Activated T-cell treated with anti-CD3 and anti-CD28 coated beads for 48 hours (primary cell): ENCODE data around the gene MRPL43.

Experiments
- DNase-seq: peaks from one replicate; pipeline ENCODE4 v3.0.0-alpha.2; 2020; ENCODE audit warnings: low read depth

The MRPL43 gene

DNA sequence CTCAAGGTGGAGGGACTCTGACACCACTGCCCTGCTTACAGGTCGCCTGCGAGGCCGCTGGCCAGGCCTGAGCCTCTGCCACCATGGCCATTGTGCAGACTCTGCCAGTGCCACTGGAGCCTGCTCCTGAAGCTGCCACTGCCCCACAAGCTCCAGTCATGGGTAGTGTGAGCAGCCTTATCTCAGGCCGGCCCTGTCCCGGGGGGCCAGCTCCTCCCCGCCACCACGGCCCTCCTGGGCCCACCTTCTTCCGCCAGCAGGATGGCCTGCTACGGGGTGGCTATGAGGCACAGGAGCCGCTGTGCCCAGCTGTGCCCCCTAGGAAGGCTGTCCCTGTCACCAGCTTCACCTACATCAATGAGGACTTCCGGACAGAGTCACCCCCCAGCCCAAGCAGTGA lies 15.2 kb upstream of the MRPL43 start:
- DNase-seq = no peak

DNA sequence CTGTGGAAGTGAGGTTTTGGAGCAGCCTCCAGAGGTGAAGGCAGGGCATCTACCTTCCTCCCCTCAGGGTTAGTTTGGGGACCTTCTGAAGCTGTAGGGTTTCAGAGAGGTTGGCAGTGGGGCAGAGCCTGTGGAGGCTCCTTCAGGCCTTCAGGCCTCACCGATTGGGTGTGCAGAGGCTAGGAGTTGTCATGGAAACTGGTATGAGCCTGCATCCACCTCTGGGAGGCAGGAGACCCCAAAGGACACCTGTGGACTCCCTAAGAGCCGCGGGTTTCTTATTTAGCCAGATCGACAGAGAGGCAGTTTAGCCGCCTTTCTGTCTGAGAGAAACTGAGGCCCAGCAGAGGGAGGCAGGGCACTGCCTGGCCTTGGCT lies 14.3 kb upstream of the MRPL43 start:
- DNase-seq = no peak

DNA sequence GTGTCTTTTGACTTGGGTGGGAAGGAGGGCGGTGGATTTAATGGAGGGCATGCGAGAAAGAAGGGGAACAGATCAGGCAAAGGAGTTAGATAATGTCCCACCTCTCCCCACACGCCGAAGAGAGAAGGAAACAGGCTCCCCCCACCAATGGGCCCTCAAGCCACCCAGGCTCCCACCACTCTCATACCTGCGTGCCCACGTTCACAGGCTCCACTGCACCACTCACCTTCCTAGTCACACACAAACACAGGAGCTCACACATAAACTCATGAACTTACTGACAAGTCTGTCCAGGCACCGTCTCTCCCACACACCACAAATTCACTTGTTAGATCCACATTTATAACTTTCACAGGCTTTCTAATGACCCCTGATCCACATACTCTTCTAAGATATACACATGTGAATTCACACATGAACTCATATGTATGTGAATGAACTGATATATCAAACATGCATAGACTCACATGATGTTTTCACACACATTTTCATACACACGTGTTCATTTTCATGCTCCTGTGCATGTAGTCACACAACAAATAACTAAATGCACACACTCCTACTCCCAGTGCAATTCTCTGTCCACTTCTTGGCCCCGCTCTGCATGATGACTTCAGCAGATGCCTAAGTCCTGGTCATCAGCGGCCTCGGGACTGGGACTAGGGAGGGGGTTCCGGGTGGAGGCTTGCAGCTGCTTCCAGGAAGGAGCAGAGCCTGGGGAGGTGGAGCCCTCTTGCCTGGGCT lies 13.8 kb upstream of the MRPL43 start:
- no peak for DNase-seq

DNA sequence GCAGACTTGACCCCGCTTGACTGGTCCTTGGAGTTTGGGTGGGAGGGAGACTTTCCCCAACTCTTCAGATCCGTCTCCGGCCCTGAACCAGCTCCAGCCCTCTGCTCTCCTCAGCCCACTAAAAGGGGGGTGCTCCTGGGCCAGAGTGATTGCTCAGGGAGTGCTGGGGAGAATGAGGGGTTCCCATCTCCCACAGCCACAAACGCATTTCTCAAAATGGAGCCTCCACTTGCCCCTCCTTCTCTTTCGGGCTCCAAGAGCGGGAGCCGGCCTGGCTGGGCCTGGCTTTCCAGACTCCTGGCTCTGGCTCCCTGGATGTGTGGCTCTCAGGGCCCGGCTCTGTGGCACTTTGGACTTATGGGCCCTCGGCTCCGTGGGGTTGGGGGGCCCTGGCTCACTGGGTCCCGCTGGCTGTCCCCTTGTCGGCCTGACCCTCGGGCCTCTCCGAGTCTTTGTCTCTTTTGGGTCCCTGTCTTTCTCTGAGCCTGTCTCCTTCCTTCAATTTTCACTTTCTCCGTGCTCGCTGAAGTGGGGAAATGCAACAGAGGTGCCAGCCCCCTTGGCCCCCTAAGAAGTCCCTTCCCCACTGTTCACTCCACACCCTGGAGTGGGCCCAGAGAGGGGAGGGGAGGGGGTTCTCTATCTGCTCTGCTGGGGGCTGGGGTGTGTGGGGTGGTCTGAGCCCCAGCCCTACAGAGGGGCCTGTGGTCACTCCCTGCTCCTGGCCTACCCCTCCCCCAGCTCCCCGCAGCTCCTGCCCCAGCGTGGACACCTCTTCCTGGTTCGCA lies 13.0 kb upstream of the MRPL43 start:
- no peak for DNase-seq

DNA sequence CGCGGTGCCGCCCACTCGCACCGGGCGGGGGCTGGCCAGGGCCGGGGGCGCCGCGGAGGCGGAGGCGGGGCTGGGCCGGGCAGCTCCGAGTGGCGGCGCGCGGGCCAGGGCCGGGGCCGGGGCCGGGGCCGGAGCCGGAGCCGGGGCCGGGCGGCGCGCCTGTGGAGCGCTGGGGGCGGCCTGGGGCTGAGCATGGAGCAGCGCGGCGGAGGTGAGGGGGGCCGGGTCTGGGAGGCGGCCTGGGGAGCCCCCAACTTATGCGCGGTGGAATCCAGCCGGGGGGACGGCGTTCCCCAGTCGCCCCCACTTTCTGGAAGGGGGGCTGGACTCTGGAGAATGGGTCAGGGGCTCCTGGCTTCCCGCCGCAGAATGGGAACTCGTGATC lies 12.4 kb upstream of the MRPL43 start, which contains the start of gene LZTS2:
TSS of gene LZTS2 (plus strand) at position 67 of the 385 bp plus-strand sequence. CDS start 2,731 bp downstream, outside the sequence.
- no peak for DNase-seq

DNA sequence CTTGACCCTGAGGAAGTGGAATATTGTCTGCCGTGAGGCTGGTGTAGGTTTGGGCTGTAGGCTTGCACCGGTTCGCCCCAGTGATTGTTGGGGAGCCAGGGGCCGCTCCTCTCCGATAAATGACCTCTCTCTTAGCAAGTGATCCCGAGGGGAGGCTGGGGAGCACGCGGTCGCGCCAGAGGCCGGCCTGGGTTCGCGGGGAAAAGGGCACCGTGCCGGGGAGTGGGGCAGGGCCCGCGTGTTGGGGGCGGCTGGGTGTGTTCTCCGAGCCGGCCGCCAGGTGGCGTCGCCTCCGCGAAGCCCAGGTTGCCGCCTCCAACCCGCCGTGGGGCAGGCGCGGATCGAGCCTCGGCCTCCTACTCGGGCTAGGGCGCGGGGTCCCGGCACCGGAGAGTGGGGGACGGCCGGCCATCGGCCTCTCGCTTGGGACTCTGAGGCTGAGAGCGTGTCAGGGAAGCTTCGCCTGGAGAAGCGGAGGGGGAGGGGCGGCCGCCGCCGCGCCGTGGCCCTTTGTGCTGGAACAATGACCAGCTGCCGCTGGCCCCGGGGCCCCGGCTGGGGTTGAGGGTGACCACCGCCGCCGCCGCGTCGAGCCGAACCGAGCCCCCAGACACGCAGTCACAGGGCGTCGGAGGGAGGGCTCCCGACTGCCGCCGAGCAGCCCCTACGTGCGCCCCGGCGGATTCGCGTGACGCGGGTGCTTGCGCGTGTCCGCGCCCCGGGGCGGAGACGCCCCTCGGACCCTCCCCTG lies 11.9 kb upstream of the MRPL43 start:
- peak; percentile 75 for DNase-seq

DNA sequence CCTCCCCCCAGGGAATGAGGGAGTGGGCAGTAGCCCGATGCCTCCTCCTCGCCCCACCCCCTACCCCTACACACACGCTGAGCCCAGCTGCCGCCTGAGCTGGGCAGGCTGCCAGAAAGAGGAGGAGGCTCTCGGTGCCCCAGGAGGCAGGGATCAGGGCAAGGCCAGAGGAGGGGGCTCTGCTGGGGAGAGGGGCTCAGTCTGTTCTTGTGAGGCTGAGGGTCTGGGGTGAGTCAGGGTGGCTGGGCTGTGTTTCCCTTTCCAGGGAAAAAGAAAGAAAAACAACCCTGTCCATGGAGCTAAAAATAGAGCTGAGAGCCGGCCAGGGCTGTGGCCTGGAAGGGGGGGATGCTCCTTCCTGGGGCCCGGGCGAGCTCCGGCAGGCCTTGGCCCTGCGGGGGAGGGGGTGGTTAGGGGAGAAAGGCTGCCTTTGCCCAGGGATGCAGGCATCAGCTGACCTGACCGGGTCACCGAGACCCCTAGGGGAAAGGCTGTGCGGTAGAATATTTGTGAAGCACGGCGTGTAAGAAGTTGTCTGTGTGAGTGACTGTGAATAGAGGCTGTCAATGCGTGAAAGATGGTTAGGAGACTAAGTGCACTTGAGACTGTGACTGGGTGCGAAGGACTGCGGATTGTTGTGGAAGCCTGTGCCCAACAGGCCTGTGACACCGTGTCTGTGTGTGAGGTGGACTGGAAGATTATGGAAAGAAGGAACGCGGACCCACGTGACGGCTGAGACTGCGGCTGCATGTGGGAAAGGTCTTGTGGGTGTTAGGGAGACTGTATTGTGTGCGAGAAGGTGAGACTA lies 11.1 kb upstream of the MRPL43 start:
- DNase-seq = peak; percentile 59

DNA sequence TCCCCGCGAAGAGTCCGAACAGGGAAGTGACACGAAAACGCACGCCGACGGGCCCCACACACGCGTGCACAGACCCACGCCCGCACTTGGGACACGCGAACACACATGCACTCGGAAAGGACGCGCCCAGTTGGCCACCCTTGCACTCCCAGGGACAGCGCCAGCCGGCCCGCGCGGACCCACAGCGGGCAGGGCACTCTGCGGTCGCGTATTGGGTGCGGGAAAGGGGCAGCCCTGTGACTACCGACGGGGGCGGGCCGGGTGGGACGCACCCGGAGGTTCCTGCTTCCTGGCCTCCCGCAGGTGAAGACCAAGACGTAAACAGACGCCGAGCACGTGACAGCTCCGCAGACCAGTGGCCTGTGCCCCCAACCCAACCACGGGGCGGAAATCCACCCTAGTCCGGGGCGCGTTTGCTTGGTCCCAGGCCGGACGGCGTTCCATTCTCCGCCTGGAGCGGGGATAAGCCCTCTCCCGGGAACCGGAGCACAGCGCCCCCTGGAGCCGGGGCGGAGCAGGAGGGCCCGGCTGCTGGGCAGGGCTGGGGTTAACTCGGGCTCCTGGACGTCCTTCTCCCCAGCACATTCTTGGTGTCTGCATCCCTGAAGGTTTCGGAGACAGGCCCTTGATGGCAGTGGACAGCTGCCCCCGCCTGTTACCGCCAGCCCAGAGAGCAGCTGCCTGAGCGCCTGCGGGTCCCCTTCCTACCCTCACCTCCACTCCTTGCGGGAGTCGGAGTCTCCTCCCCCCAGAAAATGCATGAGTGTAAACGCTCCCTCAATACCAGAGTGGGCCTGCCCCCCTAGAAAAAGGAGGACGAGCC lies 10.3 kb upstream of the MRPL43 start:
- peak; percentile 68 for DNase-seq

DNA sequence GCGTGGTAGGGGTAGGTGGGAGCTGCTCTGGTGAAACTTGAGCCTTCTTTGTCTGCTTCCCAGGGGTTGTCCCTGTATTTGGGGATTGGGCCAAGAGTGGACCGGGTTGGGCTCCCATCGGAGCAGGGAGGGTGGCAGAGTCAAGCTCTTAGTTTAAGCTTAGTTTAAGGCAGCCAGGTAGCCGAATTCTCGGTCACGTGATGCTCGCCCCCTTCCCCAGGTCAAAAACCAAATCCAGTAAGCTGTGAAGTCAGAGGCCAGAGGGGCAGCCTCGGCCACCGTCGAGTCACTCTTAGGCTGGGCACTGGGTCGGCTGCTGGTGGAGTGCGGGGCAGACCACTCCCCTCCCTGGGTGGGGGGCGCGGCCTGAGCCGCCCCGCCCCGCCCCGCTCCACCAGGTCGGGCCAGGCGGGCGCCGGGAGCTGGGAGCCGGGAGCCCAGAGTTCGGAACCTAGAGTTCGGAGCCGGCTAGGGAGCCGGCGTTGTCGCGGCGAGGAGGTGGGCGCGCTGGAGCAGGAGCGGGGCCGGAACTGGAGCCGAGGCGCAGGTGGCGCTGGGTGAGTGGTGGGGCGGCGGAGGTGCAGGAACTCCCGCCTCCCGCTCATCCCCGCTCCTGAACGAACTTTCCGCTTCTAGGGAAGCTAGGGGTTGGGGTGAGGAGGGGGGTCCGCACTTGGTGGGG lies 9.5 kb upstream of the MRPL43 start:
- DNase-seq = peak; percentile 37

DNA sequence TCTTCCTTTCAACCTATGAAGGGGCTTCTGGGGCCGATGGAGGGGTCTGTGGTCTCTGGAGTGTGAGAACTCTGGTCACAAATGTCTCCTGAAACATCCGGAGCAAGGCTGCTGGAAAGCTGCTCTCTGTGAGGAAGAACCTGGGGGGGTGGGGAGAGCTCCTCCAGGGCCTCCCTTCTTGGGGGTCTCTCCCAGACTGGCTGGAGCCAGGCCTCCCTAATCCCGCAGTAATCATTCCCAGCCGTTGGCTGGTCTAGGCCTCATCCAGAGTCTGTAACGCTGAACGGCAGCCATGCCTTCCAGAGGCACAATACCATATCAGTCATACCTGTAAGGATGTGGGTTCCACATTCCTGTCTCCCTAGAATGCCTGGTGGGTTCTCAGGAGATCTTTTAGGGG lies 7.9 kb upstream of the MRPL43 start:
- DNase-seq = no peak

DNA sequence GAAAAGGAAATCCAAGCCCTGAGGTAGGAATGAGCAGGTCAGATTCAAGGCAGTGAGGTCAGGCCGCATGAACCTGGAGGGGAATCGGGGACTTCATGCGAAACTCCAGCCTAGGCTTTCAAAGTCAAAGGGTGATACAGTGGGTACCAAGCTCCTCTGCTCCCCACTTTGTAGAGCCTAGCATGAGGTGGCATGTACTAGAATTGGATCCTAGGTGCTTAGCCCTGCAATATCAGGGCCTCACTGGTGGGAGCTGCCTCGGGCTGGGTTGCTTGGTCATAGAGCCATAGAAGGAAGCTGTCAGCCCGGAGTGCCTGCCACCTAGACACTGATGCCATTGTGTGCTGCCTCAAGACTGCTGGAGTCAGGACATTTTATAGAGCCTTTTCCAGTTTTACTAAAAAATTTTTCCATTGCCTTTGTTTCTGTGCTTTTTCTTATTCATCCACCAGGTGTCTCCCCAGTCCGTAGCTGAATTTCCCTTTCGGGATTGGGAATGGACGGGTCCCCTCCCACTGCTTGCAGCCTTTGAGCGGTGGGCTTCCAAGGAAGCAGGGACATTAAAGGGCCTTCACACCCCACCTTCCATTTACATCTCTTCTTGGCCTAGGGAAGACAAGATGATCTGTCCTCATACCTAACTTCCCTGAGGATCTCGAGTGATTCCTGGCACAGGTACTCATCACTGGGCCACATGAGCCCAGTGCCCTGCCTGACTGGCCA lies 6.8 kb upstream of the MRPL43 start:
- no peak for DNase-seq

DNA sequence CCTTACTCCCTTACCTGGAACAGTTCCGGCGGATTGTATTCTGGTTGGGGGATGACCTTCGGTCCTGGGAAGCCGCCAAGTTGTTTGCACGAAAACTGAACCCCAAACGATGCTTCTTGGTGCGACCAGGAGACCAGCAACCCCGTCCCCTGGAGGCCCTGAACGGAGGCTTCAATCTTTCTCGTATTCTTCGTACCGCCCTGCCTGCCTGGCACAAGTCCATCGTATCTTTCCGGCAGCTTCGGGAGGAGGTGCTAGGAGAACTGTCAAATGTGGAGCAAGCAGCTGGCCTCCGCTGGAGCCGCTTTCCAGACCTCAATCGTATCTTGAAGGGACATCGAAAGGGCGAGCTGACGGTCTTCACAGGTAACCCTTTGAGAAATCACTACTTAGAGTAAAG lies 1.8 kb upstream of the MRPL43 start:
- DNase-seq = no peak

DNA sequence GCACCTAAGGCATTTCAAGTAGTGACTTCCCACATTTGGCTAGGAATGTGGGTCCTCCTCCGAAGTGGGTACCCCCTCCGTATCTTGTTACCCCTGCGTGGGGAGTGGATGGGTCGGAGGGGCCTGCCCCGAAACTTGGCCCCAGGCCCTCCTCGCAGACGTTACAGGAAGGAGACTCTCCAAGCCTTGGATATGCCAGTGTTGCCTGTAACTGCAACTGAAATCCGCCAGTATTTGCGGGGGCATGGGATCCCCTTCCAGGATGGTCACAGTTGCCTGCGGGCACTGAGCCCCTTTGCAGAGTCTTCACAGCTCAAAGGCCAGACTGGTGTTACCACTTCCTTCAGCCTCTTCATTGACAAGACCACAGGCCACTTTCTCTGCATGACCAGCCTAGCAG lies 869 bp upstream of the MRPL43 start:
- no peak for DNase-seq

DNA sequence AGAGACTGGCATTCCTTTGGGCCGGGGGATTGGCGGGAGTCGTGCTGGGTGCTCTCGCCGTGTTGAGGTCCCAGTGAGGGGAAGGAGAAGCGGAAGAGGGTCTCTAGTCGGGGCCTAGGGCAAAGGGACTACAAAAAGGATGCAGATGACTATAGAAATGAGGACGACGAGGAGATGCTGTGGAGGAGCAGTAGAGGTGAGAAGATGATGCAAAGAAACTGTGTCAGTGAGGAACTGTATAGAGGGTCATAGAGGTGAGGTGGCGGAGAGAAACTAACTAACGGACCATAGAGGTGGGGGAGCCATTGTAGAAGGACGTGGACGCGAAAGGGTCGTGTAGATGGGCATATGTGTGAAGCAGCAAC lies 370 bp upstream of the MRPL43 start:
- DNase-seq = no peak

DNA sequence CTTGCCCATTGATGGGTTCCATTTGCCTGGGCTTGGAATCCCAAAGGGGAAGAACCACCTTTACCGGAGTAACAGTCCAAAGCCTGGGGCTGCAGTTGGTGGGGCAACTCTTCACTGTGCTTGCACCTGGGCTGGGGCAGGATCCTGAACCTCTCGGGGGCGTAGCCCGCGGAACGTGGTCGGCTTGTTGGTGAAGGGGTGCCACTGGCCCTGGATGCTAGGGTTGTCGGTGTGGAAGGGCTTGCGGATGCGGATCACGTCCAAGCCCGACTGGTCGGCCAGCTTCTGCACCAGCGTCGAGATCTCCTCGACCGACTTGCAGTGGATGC lies 710 bp downstream of the MRPL43 start:
- DNase-seq = no peak

DNA sequence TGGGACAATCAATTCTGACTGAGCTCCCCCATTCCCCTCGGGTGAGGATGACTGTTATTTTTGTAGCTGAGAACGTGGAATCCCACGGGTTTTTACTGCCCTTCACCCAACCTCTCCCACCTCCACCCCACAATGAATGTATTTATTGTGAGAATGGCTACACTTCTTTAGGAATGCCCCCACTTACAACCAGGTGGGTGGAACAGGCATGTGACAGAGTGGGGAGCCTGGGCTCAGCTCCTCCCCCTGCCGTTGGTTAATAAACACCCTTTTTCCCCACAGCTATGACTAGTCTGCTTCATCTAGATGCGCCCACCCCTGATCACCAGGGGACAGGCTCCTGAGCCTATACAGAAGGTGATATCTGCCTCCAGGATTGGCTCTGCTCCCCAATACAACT lies 2.0 kb downstream of the MRPL43 start:
- DNase-seq = no peak

DNA sequence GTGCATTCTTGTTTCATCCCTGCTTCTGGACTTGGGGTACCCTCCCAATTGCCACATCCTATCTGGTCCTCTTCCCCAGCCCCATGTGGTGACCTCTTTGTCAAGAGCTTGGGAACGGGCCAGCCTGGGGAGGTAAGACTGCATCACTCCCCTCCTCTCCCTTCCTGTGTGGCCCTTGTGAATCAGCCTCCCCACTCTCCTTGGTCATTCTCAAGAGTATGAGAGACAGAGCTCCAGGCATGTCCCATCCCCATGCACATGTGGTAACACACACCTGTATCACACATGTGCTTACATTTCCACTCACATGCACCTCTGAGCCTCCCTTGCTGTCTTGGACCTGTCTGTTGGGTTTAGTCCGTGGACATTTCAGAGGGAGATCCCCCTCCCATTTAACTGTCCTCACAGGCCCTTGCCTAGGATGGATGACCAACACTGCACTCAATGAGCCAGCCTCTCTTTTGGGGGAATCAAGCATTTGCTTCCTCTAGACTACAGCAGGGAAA lies 2.6 kb downstream of the MRPL43 start:
- DNase-seq = no peak

DNA sequence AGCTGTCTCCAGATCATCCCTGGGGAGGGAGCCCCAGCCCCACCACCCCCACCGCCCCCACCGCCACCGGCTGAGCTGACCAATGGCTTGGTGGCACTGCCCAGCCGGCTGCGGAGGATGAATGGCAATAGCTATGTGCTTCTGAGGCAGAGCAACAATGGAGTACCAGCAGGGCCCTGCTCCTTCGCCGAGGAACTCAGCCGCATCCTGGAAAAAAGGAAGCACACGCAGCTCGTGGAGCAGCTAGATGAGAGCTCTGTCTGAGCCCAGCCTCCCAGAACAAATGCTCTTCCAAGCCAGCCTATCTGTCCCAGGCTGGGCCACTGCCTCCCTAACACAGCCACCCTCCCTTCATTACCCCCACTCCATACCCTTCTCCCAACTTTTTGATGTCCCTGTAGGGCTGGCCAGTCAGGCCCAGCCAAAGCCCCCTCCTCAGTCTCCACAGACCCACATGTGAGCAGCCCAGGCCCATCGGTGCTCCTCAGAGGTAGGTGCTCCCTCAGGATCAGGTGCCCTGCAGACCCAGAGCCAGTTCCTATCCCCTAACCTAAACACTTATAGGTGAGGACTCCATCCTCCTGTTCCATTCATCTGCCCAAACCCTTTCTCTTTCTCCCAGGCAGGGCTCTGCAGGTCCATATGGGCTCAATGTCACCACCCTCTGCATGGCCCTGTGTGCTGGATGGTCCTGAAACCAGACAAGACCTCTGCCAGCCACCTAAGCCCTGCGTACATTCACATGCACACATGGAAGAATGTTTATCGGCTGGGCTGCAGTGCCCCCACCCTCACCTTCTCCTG lies 3.2 kb downstream of the MRPL43 start:
- no peak for DNase-seq
